Measurements from ENCODE around the gene FNDC3B. TPM values are rescaled to one million over a fixed set of nuclear protein-coding genes. Genes with fewer than 3 reads are reported as not detected.

Gene FNDC3B
- polyA plus RNA-seq, 2 of the 4 experiments (the other 2 are of a cell fraction) = 29.5 to 33.6 TPM

DNA sequence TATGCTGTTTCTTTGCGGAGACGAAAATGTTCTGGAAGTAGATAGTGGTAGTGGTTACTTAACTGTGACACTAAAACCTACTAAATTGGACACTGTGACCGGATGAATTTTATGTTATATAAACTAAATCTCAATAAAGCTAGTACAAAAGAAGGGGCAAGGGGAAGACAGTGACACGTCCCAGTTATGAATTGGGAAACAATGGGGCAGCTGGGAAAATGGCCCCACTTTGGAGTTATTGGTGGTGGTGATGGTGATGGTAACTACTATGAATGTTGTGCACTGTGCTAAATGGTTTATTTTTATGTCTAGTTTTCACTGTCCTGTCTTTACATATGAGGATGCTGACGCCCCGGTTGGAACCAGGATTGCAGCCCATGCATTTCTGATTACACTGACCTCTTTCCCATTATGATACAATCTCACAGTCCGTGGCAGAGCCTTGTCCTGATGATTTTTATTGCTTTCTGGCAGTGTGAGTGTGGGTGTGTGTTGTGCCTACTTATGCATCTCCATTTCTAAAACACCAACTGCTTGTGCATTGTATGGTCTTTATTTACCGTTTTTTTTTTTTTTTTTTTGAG, 192.0 kb downstream of the FNDC3B start:
- no peak for DNase-seq (ENCODE audit: low read depth in 1 of 2, low spot score in 1 of 2)
- H3K4me1 ChIP-seq = peaks cover 20% of the 10 kb centered on the region; the same call in 2 of the 3 replicates
- no peak overlapping the region for H3K4me2 ChIP-seq
- TF ChIP-seq TP53 (CRISPR knock-in tag; IDR thresholded peaks at IDR 0.05) = no peak
- TF ChIP-seq, protein P1, sequence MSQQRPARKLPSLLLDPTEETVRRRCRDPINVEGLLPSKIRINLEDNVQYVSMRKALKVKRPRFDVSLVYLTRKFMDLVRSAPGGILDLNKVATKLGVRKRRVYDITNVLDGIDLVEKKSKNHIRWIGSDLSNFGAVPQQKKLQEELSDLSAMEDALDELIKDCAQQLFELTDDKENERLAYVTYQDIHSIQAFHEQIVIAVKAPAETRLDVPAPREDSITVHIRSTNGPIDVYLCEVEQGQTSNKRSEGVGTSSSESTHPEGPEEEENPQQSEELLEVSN (IDR thresholded peaks at IDR 0.05; ENCODE audit: borderline replicate concordance, low read depth) = no peak
- no peak for TF ChIP-seq CEBPB (IDR thresholded peaks at IDR 0.05)
- no peak for TF ChIP-seq CBX2 (IDR thresholded peaks at IDR 0.05; ENCODE audit: borderline replicate concordance, low read depth)
- TF ChIP-seq POLR2AphosphoS2 (conservative IDR thresholded peaks at IDR 0.05; ENCODE audit: low read length) = no peak
- TF ChIP-seq HEYL (CRISPR knock-in tag; IDR thresholded peaks at IDR 0.05) = no peak
- TF ChIP-seq KDM1A (IDR thresholded peaks at IDR 0.05; ENCODE audit: low read depth) = no peak
- TF ChIP-seq FOSB (CRISPR knock-in tag; IDR thresholded peaks at IDR 0.05) = no peak
- ChIA-PET CTCF (no interaction called here), POLR2A (no interaction called here)
- no peak overlapping the region for H3K27ac ChIP-seq
- H3K9me3 ChIP-seq = no peaks in the 10 kb centered on the region
- no peak for FAIRE-seq
- WGBS (ENCODE audit: missing lambda C conversion rate) = 93% methylated on average over 8 of the region's 8 CpGs
- no peak overlapping the region for H3K4me3 ChIP-seq
- ATAC-seq = no peak

DNA sequence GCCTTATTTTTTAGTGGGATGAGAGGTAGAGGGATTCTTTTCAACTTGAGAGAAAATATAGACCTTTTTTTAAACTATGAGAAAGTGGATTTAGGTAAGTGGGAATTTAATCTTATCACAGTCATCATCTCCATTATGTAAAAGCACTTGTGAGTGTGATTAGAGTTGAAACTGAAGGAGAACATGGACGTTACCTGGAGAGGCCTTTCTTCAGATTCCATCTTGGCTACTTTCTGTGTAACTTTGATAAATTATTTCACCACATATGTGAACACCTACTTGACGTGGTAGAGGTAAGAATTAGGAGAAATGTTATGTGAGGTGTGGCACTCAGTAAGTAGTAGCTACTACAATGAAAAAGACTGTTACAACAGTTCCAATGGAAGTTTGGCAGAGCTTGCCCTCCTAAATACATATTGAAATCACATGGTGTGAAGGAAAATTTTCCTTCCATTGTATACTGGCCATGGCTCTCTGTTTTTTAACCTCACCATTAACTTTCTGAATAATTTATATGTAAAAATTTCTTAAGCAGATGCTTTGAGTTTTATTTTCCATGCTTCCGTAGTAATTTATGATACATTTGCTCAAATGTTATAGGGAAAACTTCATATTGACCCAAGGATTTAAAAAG, 193.3 kb downstream of the FNDC3B start:
- Histone ChIP-seq H3K4me1 (peaks cover 30% of the 10 kb centered on the region; the same call in 2 of the 3 replicates), H3K4me2 (no peak overlapping the region), H3K27ac (no peak overlapping the region), H3K9me3 (no peaks in the 10 kb centered on the region), H3K4me3 (no peak overlapping the region)
- CTCF ChIA-PET = no interaction called here
- FAIRE-seq (no peak), DNase-seq (ENCODE audit: low read depth in 1 of 2, low spot score in 1 of 2) (no peak), ATAC-seq (no peak)
- POLR2A ChIA-PET = no interaction called here
- no peak for TF ChIP-seq CBX2 (IDR thresholded peaks at IDR 0.05; ENCODE audit: borderline replicate concordance, low read depth)
- WGBS (ENCODE audit: missing lambda C conversion rate) = 90% methylated on average over 3 of the region's 3 CpGs

DNA sequence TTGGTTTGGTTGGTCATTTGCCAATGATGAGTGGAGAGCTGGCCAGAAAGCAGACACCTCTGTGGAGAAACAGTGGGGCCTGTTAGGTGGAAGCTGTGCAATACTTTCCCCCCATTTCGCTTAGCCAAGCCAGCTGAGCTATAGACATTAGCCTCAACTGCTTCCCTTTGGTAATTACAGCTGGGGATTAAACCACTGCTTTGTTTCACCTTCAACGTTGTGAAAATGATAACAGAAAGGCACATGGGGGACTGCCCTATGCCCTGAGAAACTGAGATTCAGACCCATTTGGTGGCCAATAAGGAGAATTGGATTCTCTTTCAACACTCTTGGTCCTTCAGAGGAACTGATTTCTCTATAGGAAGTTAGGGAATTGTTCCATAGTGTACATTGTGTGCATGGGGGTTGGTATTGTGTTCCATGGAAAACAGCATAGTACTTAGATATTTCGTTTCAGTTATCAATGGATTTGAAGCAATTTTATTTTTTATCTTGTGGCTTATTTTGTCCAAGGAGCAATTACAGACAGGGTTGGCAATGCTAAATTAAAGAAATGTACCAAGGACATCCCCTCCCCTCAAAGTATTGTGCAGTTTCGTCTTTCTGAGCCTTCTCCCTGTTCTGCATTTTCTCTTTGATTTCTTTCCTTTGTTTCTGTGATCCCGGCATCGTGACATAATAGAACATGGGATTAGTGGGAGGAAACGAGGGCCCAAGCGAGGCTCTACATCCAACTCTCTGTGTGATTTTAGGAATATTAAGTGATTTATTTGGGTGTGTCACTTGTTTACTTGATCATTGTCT, 194.3 kb downstream of the FNDC3B start:
- no peaks in the 10 kb centered on the region for H3K9me3 ChIP-seq
- FAIRE-seq (no peak), ATAC-seq (no peak)

More for the DNA sequence above, 194.3 kb downstream of the FNDC3B start:
- WGBS (ENCODE audit: missing lambda C conversion rate) = 92% methylated on average over 8 of the region's 8 CpGs
- ChIA-PET POLR2A (no interaction called here), CTCF (no interaction called here)
- Histone ChIP-seq H3K4me2 (no peak overlapping the region), H3K27ac (0 out of 6 replicates have a peak overlapping the region, but pooled peaks of 1 of the 2 experiments have one; percentile 17), H3K4me1 (peaks cover 30% of the 10 kb centered on the region; the same call in 2 of the 3 replicates), H3K4me3 (no peak overlapping the region)
- TF ChIP-seq RCOR1 (IDR thresholded peaks at IDR 0.05; ENCODE audit: low read depth, low read length) (no peak), HOXB13 (CRISPR knock-in tag; IDR thresholded peaks at IDR 0.05; ENCODE audit: low read depth) (no peak), ZC3H11A (IDR thresholded peaks at IDR 0.05) (no peak), RAD21 (conservative IDR thresholded peaks at IDR 0.05 in 1 of 2, IDR thresholded peaks at IDR 0.05 in 1 of 2) (no peak), ZNF302 (CRISPR knock-in tag; IDR thresholded peaks at IDR 0.05) (no peak), MAFK (IDR thresholded peaks at IDR 0.05; ENCODE audit: partially characterized antibody) (no peak), FOSB (CRISPR knock-in tag; IDR thresholded peaks at IDR 0.05) (no peak), MYC (IDR thresholded peaks at IDR 0.05; ENCODE audit: borderline replicate concordance, low read length) (no peak), HOXA7 (CRISPR knock-in tag; IDR thresholded peaks at IDR 0.05) (no peak), CBX8 (IDR thresholded peaks at IDR 0.05) (no peak), NPAS2 (CRISPR knock-in tag; IDR thresholded peaks at IDR 0.05; ENCODE audit: borderline replicate concordance) (no peak), SMC3 (IDR thresholded peaks at IDR 0.05) (no peak), CBX2 (IDR thresholded peaks at IDR 0.05; ENCODE audit: borderline replicate concordance, low read depth) (no peak), TFCP2L1 (CRISPR knock-in tag; IDR thresholded peaks at IDR 0.05) (no peak)
- TF ChIP-seq, protein P2, sequence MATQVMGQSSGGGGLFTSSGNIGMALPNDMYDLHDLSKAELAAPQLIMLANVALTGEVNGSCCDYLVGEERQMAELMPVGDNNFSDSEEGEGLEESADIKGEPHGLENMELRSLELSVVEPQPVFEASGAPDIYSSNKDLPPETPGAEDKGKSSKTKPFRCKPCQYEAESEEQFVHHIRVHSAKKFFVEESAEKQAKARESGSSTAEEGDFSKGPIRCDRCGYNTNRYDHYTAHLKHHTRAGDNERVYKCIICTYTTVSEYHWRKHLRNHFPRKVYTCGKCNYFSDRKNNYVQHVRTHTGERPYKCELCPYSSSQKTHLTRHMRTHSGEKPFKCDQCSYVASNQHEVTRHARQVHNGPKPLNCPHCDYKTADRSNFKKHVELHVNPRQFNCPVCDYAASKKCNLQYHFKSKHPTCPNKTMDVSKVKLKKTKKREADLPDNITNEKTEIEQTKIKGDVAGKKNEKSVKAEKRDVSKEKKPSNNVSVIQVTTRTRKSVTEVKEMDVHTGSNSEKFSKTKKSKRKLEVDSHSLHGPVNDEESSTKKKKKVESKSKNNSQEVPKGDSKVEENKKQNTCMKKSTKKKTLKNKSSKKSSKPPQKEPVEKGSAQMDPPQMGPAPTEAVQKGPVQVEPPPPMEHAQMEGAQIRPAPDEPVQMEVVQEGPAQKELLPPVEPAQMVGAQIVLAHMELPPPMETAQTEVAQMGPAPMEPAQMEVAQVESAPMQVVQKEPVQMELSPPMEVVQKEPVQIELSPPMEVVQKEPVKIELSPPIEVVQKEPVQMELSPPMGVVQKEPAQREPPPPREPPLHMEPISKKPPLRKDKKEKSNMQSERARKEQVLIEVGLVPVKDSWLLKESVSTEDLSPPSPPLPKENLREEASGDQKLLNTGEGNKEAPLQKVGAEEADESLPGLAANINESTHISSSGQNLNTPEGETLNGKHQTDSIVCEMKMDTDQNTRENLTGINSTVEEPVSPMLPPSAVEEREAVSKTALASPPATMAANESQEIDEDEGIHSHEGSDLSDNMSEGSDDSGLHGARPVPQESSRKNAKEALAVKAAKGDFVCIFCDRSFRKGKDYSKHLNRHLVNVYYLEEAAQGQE (IDR thresholded peaks at IDR 0.05) = no peak
- TF ChIP-seq, protein P3, sequence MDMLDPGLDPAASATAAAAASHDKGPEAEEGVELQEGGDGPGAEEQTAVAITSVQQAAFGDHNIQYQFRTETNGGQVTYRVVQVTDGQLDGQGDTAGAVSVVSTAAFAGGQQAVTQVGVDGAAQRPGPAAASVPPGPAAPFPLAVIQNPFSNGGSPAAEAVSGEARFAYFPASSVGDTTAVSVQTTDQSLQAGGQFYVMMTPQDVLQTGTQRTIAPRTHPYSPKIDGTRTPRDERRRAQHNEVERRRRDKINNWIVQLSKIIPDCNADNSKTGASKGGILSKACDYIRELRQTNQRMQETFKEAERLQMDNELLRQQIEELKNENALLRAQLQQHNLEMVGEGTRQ (IDR thresholded peaks at IDR 0.05) = no peak
- DNase-seq (ENCODE audit: low read depth in 1 of 2, low spot score in 1 of 2) = no peak

All from A549 (cell line).